Smooth muscle cell (in vitro differentiated cells): ENCODE measurements around the gene ELOA. TPM values are rescaled to one million over a fixed set of nuclear protein-coding genes. Genes with fewer than 3 reads are reported as not detected.
"Not testable (repeated sequence)": the region's sequence is repeated elsewhere in the genome, so short reads cannot be mapped to it uniquely, and the experiment has no call there.

ENCODE experiments used
- DNase-seq: peaks from one replicate; lab custom pipeline; 2025; ENCODE audit not compliant: unreplicated experiment; lab: John Stamatoyannopoulos, UW
- H2AFZ ChIP-seq: fragments of 200-600 bp; sonication (generic); 2 replicates; pipeline ENCODE4 v1.6.0; 2016; ENCODE audit warnings: antibody characterized with exemption, low read depth, mild to moderate bottlenecking
- H3F3A ChIP-seq: fragments of 200-600 bp; sonication (generic); 2 replicates; pipeline ENCODE4 v1.6.0; 2017; ENCODE audit warnings: antibody characterized with exemption, low read depth
- H3K27ac ChIP-seq: fragments of 200-600 bp; sonication (generic); 2 replicates; pipeline ENCODE4 v1.5.1; 2016; ENCODE audit warnings: low read depth, mild to moderate bottlenecking
- H3K27me3 ChIP-seq: fragments of 200-600 bp; sonication (generic); 2 replicates; pipeline ENCODE4 v1.6.1; 2016; ENCODE audit warnings: low read depth, mild to moderate bottlenecking
- H3K36me3 ChIP-seq: fragments of 200-600 bp; sonication (generic); 2 replicates; pipeline ENCODE4 v1.5.1; 2016; ENCODE audit warnings: low read depth
- H3K4me1 ChIP-seq: fragments of 200-600 bp; sonication (generic); 2 replicates; pipeline ENCODE4 v1.5.1; 2016; ENCODE audit warnings: low read depth
- H3K4me2 ChIP-seq: fragments of 200-600 bp; sonication (generic); 2 replicates; pipeline ENCODE4 v1.6.0; 2016; ENCODE audit warnings: mild to moderate bottlenecking
- H3K4me3 ChIP-seq: fragments of 200-600 bp; sonication (generic); 2 replicates; pipeline ENCODE4 v1.5.1; 2016; ENCODE audit warnings: mild to moderate bottlenecking
- H3K79me2 ChIP-seq: fragments of 200-600 bp; sonication (generic); 2 replicates; pipeline ENCODE4 v1.6.0; 2016; ENCODE audit warnings: low read depth, mild to moderate bottlenecking
- H3K9ac ChIP-seq: fragments of 200-600 bp; sonication (generic); 2 replicates; pipeline ENCODE4 v1.6.0; 2016; ENCODE audit warnings: low read depth
- H3K9me3 ChIP-seq: fragments of 200-600 bp; sonication (generic); replicated peaks from 2 replicates; pipeline ENCODE4 v1.5.1; 2016; ENCODE audit warnings: low read depth
- H4K20me1 ChIP-seq: fragments of 200-600 bp; sonication (generic); 2 replicates; pipeline ENCODE4 v1.6.0; 2016; ENCODE audit warnings: low read depth
- WGBS: methylation state at CpG from one replicate; pipeline ENCODE4 v1.1.7; 2016; ENCODE audit warnings: low lambda C conversion rate; 5-methylcytosine and 5-hydroxymethylcytosine counted together
- polyA plus RNA-seq: library from polyadenylated mRNA; unstranded; fragments of >200 nt; fragmentation: Nextera tagmentation; extraction: Ambion mirVana; gene quantifications from 2 replicates; pipeline ENCODE4 v1.2.1, GENCODE V29; 2016
- total RNA-seq: library from RNA; depleted of rRNA; stranded (reverse); fragments of >200 nt; gene quantifications from 2 replicates; pipeline ENCODE4 v1.2.3, GENCODE V29; 2014
- TF ChIP-seq, protein P1 (sequence below): fragments of 200-600 bp; sonication (generic); IDR thresholded peaks from 2 replicates; pipeline ENCODE4 v1.5.1; 2017; ENCODE audit warnings: borderline replicate concordance, mild to moderate bottlenecking, antibody characterized with exemption; ENCODE audit not compliant: insufficient read depth, poor library complexity, severe bottlenecking

ELOA gene
- total and polyA plus RNA-seq, 2 experiments from 2014 or later: 28.1 to 33.4 TPM

DNA sequence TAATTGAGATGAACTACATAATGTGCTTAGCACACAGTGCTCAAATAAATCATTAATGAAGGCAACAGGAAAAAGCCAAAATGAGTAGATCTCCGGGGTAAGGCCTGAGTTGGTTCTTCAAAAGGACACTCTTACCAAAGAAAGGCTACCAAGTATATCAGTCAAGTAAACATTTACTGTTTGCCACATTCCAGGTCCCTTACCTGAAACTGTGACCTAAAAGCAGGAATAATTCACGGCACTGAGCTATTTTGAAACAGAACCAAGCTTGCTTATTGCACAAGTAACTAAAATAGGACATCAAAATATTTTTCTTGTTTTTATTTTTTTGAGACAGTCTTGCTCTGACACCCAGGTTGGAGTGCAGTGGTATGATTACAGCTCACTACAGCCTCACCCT is 32.9 kb downstream of the ELOA start:
- Histone ChIP-seq H4K20me1 (peaks cover 28% of the 10 kb centered on the region), H2AFZ (no peak overlapping the region), H3K9ac (no peak overlapping the region), H3F3A (no peaks in the 10 kb centered on the region), H3K4me3 (no peak overlapping the region), H3K36me3 (no peaks in the 10 kb centered on the region), H3K4me2 (no peak overlapping the region), H3K9me3 (no peaks in the 10 kb centered on the region), H3K27me3 (no peaks in the 10 kb centered on the region), H3K4me1 (peaks cover 15% of the 10 kb centered on the region), H3K27ac (no peak overlapping the region), H3K79me2 (peaks cover 33% of the 10 kb centered on the region)
- WGBS: 99% methylated on average over 2 of the region's 2 CpGs
- DNase-seq: no peak
- TF ChIP-seq, protein P1, sequence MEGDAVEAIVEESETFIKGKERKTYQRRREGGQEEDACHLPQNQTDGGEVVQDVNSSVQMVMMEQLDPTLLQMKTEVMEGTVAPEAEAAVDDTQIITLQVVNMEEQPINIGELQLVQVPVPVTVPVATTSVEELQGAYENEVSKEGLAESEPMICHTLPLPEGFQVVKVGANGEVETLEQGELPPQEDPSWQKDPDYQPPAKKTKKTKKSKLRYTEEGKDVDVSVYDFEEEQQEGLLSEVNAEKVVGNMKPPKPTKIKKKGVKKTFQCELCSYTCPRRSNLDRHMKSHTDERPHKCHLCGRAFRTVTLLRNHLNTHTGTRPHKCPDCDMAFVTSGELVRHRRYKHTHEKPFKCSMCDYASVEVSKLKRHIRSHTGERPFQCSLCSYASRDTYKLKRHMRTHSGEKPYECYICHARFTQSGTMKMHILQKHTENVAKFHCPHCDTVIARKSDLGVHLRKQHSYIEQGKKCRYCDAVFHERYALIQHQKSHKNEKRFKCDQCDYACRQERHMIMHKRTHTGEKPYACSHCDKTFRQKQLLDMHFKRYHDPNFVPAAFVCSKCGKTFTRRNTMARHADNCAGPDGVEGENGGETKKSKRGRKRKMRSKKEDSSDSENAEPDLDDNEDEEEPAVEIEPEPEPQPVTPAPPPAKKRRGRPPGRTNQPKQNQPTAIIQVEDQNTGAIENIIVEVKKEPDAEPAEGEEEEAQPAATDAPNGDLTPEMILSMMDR: no peak

DNA sequence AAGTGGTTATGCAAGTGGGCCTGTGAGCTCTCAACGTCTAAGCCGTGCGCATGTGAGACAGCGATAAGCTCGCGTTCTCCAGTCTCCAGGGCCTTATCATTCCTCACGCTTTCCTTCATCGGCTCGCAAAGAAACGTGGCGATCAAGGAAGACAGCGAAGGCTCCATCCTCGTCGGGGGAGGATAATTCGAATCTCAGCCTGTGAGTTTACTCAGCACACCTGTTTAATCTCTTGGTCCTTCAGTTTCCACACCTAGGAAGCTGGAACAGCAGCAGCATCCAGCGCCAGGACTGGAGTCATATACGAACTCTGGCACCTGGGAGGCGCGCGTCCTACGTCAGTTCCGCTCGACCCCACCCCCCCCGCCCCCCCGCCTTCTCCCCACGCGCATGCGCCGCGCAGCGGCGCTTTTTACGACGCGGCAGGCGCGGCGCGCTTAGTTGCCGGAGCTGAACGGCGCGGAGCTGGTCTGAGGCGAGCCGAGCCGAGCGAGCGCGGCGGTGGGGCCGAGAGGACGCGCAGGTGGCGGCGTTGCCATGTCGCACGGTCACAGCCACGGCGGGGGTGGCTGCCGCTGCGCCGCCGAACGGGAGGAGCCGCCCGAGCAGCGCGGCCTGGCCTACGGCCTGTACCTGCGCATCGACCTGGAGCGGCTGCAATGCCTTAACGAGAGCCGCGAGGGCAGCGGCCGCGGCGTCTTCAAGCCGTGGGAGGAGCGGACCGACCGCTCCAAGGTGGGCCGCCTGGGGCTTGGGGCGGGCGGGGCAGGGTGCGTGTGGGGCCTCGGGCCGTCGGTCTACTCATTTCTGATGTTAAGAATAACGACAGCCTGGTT is 34.9 kb downstream of the ELOA start, which contains the start of gene PITHD1:
Gene PITHD1, plus strand, starts transcription at position 440 of the 836 bp plus-strand sequence. Its CDS starts 98 bp downstream, at position 538.
- H3K9me3 ChIP-seq: no peaks in the 10 kb centered on the region

DNA sequence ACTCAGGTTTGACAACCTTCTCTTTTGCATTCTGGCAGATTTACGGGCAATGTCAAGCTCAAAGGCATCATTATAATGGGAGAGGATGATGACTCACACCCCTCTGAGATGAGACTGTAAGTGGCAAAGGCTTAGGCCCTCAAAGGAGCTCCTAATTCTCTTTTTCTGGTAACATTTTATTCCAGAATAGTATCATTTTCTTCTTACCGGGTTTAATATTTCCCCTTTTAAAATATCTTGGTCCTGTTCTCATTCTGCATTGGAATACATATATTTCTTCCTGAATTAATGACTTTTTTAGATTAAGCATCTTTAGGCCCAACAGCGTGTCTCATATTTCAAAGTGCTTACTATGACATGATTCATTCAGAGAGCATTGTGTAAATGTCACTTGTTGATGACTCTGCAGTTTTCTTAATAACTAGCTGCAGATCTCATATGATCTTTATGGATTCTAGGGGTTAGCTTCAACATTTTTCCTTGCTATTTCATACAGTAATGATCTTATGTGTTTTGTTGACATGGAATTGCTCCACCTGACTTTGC is 36.6 kb downstream of the ELOA start:
- H3K4me1 ChIP-seq: peaks cover 15% of the 10 kb centered on the region
- H2AFZ ChIP-seq: no peak overlapping the region
- no peak overlapping the region for H3K4me3 ChIP-seq
- TF ChIP-seq, protein P1: no peak
- peak overlapping the region; percentile 88 for H3K9ac ChIP-seq
- H3F3A ChIP-seq: no peaks in the 10 kb centered on the region
- no peaks in the 10 kb centered on the region for H3K27me3 ChIP-seq
- H3K79me2 ChIP-seq: peaks cover 63% of the 10 kb centered on the region
- H3K4me2 ChIP-seq: peak overlapping the region; percentile 86
- DNase-seq: no peak
- H3K9me3 ChIP-seq: no peaks in the 10 kb centered on the region
- H3K36me3 ChIP-seq: no peaks in the 10 kb centered on the region
- peaks cover 38% of the 10 kb centered on the region for H4K20me1 ChIP-seq
- H3K27ac ChIP-seq: peak overlapping the region; percentile 84
- 66% methylated on average over 3 of the region's 3 CpGs for WGBS

More for the DNA sequence above, 34.9 kb downstream of the ELOA start, which contains the start of gene PITHD1:
- no peaks in the 10 kb centered on the region for H3F3A ChIP-seq
- H3K79me2 ChIP-seq: peaks cover 50% of the 10 kb centered on the region
- H3K27me3 ChIP-seq: no peaks in the 10 kb centered on the region
- H4K20me1 ChIP-seq: peaks cover 31% of the 10 kb centered on the region
- peak within 1 kb of the TSS; percentile 82 for H2AFZ ChIP-seq
- peak within 1 kb of the TSS; percentile 86 for H3K4me2 ChIP-seq
- DNase-seq: peak; percentile 53
- TF ChIP-seq, protein P1: no peak
- peak within 1 kb of the TSS; percentile 75 for H3K4me3 ChIP-seq
- peak within 1 kb of the TSS; percentile 84 for H3K27ac ChIP-seq
- no peaks in the 10 kb centered on the region for H3K36me3 ChIP-seq
- H3K9ac ChIP-seq: peak within 1 kb of the TSS; percentile 88
- under 1% methylated on average over 40 of the region's 91 CpGs for WGBS
- H3K4me1 ChIP-seq: peaks cover 15% of the 10 kb centered on the region

DNA sequence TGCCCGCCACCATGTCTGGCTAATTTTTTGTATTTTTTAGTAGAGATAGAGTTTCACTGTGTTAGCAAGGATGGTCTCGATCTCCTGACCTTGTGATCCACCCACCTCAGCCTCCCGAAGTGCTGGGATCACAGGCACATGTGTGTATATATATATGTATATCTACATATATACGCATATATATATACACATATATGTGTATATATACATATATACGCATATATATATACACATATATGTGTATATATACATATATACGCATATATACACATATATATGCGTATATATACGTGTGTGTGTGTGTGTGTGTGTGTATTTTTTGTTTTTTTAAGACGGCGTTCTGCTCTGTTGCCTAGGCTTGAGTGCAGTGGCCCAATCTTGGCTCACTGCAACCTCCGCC is 39.9 kb downstream of the ELOA start:
- H3K4me2 ChIP-seq, H3K27me3 ChIP-seq, H3F3A ChIP-seq, H3K4me3 ChIP-seq, H3K9me3 ChIP-seq, H2AFZ ChIP-seq, H3K27ac ChIP-seq, H3K9ac ChIP-seq, DNase-seq: not testable (repeated sequence)
- Histone ChIP-seq H3K4me1 (peaks cover 15% of the 10 kb centered on the region), H4K20me1 (peaks cover 40% of the 10 kb centered on the region), H3K36me3 (peaks cover 14% of the 10 kb centered on the region), H3K79me2 (peaks cover 55% of the 10 kb centered on the region)
- 98% methylated on average over 11 of the region's 11 CpGs for WGBS
